Measurements from ENCODE around the gene PTOV1.
A peak's percentile ranks its signal among the peaks of the same experiment; 100 is the strongest.

PTOV1 gene

GRCh38 chr19:49894011-49894664 lies 43.2 kb downstream of the PTOV1 start:
- peaks cover 3% of the 10 kb centered on the region for H3K36me3 Mint-ChIP-seq (ENCODE audit: low read depth)
- H3K27me3 Mint-ChIP-seq (ENCODE audit: low read depth, poor library complexity), result peaks cover 31% of the 10 kb centered on the region
- H3K4me3 Mint-ChIP-seq, result no peak overlapping the region
- H3K4me1 Mint-ChIP-seq, result peaks cover 48% of the 10 kb centered on the region
- no peak for DNase-seq
- TF ChIP-seq CTCF (IDR thresholded peaks at IDR 0.05), result no peak
- H3K9me3 Mint-ChIP-seq, result no peaks in the 10 kb centered on the region
- no peak overlapping the region for H3K27ac Mint-ChIP-seq

DNA sequence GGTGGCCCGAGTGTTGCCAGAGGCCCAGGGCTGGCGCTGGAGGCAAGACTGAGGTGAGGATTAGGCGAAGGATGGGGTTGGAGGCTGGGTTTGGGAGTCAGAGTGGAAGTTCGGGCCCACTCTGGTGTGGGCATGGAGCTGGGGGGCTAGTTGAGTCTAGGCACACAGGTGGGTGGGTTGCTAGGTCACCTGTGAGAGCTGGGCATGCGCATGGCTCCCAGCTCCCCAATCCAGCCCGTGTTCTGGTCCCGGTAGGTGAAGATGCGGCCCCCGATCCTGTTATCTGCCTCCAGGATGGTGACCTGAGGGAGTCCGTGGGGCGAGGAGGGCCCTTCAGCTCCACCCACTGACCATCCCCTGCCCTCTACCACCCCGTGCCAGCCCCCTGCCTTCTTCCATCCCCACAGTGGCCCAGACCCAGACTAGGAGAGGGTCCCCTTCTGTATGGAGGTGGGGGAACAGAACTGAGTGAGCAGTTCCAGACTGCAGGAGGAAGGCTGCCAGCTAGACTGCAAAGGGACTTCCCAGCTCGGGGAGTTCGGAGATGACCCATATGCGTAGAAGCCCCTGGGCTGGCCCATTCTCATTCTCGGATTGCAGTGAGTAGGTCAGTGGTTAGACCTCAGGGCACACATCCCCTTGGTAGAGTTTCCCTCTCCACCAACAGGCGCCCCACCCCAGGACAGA lies 44.1 kb downstream of the PTOV1 start:
- peaks cover 48% of the 10 kb centered on the region for H3K4me1 Mint-ChIP-seq

DNA sequence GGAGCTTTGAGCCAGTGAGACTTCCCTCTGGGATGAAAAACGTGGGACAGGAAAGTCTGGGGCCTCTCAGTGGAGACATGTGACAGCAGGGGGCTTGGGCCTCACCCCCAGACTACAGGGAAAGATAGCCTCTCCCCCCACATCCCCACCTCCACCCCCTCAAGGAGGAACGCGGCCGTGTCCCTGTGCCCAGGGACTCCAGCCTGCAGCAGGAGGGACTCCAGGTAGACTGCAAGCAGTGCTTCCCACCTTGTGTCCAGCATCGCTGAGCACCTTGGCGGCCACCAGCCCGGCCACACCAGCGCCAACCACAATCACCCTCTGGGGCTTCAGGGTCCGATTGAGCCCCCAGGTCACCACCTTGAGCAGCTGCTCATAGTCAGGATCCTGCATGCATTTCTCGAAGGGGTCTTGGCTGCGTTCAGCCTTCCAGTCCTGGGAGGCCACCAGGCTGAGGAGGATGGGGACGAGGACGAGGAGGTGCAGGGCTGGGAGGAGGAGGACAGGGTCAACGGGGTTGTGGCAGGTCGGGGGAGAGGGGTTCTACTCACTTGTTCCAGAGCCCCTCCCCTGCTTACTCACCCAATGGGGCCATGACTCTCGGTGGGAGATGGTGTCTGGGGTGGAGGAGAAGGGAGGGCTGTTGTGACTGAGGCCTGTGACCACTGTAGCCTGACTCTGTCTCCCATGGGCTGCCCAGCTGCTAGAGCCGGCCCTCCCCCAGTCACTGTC lies 44.8 kb downstream of the PTOV1 start:
- no peak for TF ChIP-seq CTCF (IDR thresholded peaks at IDR 0.05)
- Mint-ChIP-seq H3K27ac (peak overlapping the region; percentile 72), H3K4me1 (peaks cover 47% of the 10 kb centered on the region)

More for the DNA sequence above, 44.1 kb downstream of the PTOV1 start:
- no peak for TF ChIP-seq CTCF (IDR thresholded peaks at IDR 0.05)
- Mint-ChIP-seq H3K9me3 (no peaks in the 10 kb centered on the region), H3K27me3 (ENCODE audit: low read depth, poor library complexity) (peaks cover 22% of the 10 kb centered on the region), H3K4me3 (no peak overlapping the region), H3K36me3 (ENCODE audit: low read depth) (no peaks in the 10 kb centered on the region), H3K27ac (no peak overlapping the region)
- DNase-seq, result no peak

GRCh38 chr19:49896863-49897621 lies 46.1 kb downstream of the PTOV1 start, which contains the start of gene IL4I1:
IL4I1 (minus strand) TSS chr19:49896887; CDS start chr19:49896160, 727 bp downstream.
- Mint-ChIP-seq H3K27me3 (ENCODE audit: low read depth, poor library complexity) (peaks cover 13% of the 10 kb centered on the region), H3K36me3 (ENCODE audit: low read depth) (no peaks in the 10 kb centered on the region), H3K4me3 (peak within 1 kb of the TSS; percentile 61), H3K27ac (peak within 1 kb of the TSS; percentile 91), H3K9me3 (no peaks in the 10 kb centered on the region), H3K4me1 (peaks cover 35% of the 10 kb centered on the region)
- TF ChIP-seq CTCF (IDR thresholded peaks at IDR 0.05), result no peak
- no peak for DNase-seq

More for the DNA sequence above, 44.8 kb downstream of the PTOV1 start:
- Mint-ChIP-seq H3K27me3 (ENCODE audit: low read depth, poor library complexity) (peaks cover 17% of the 10 kb centered on the region), H3K36me3 (ENCODE audit: low read depth) (no peaks in the 10 kb centered on the region), H3K4me3 (no peak overlapping the region), H3K9me3 (no peaks in the 10 kb centered on the region)
- no peak for DNase-seq

DNA sequence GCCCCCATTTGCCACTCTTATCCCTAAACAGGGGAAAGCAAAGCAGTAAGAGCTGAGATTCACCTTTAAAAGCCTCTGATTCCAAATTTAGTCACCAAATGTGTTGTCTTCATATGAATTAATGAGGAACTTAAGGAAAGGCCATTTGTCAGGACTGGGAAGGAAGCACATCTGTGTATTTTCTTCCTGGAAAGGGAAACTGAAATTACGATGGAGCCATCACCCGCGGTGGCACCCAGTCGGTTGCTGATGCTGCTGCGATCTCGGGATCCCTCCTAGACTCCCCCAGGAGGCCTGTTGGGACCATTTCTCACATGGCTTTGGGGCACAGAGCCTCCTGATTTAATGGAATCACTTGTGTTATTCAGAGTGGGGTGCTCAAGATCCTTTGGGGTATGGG lies 53.2 kb downstream of the PTOV1 start:
- H3K27me3 Mint-ChIP-seq (ENCODE audit: low read depth, poor library complexity), result no peaks in the 10 kb centered on the region

More for the DNA sequence above, 53.2 kb downstream of the PTOV1 start:
- Mint-ChIP-seq H3K27ac (peak overlapping the region; percentile 36), H3K4me1 (no peaks in the 10 kb centered on the region), H3K9me3 (no peaks in the 10 kb centered on the region), H3K36me3 (ENCODE audit: low read depth) (peaks cover 31% of the 10 kb centered on the region), H3K4me3 (no peak overlapping the region)
- no peak for TF ChIP-seq CTCF (IDR thresholded peaks at IDR 0.05)
- no peak for DNase-seq

Measured in nephron progenitor cell (in vitro differentiated cells).